Pancreas (tissue), 10 donors: Measurements from ENCODE around the gene KLHL17. TPM values are rescaled to one million over a fixed set of nuclear protein-coding genes. Genes with fewer than 3 reads are reported as not detected.

ENCODE experiments used
- ATAC-seq, 4 donors: fragments of 200-7000 bp; cut with Tn5 transposase; one replicate each; pipeline versions ENCODE4 v1.8.0 to v1.9.1; 2020; ENCODE audit warnings: mild to moderate bottlenecking in 4 of 4, moderate library complexity in 4 of 4
- DNase-seq, 6 donors: peaks; one replicate each; pipeline ENCODE4 v3.0.0-alpha.2; 2020
- FAIRE-seq: peaks from 2 replicates; lab custom pipeline; 2012; peaks lifted over from hg19 to GRCh38; lab: Jason Lieb, UNC
- H3K27ac ChIP-seq, 4 donors: fragments of 200-600 bp; sonication (generic); 1 replicate in 3 of 4; 2 replicates in 1 of 4; pipeline versions ENCODE4 v1.5.0 to v1.8.0; 2020
- H3K27me3 ChIP-seq, 4 donors: fragments of 200-600 bp; one replicate each; pipeline ENCODE4 v1.8.0; 2021
- H3K36me3 ChIP-seq, 3 donors: fragments of 200-600 bp; sonication (generic) in 1 of 3; one replicate each; pipeline versions ENCODE4 v1.5.0 to v1.8.0; 2020 to 2021
- H3K4me1 ChIP-seq, 3 donors: fragments of 200-600 bp; one replicate each; pipeline ENCODE4 v1.8.0; 2021
- H3K4me3 ChIP-seq, 4 donors: fragments of 200-600 bp; sonication (generic) in 2 of 4; one replicate each; pipeline versions ENCODE4 v1.5.0 to v1.8.0; 2020 to 2021
- H3K9me3 ChIP-seq, 4 donors: fragments of 200-600 bp; one replicate each; pipeline ENCODE4 v1.8.0; 2021
- WGBS, 2 donors: extraction: QIAGEN DNeasy Blood & Tissue Kit; methylation state at CpG; one replicate each; pipeline ENCODE4 v1.1.7; 2013; 5-methylcytosine and 5-hydroxymethylcytosine counted together
- intact Hi-C, 3 donors: fragments of 100-400 bp; cut with DNase I; formaldehyde crosslinking; loops; one replicate each; pipeline versions ENCODE4 v1.11.1 to v1.14.2; 2022
- polyA plus RNA-seq, 2 donors: library from polyadenylated mRNA; stranded (reverse); fragments of 200-250 nt; gene quantifications; one replicate each; pipeline ENCODE4 v1.2.3, GENCODE V29; 2013
- total RNA-seq, 6 donors: library from RNA; stranded (reverse); fragmentation: NEBNext Ultra II Directional in 4 of 6; extraction: Animal tissue kit (Norgen Biotek cat#: 25700) in 4 of 6; gene quantifications; one replicate each; pipeline versions ENCODE4 v1.2.1 to v1.2.4, GENCODE V29; 2021 to 2023
- TF ChIP-seq, protein P1 (sequence below), 4 donors: fragments of 200-600 bp; sonication (generic) in 3 of 4; IDR thresholded peaks; one replicate each; pipeline versions ENCODE4 v1.5.0 to v1.8.0; 2021; ENCODE audit warnings: antibody characterized with exemption in 4 of 4
- donor health status: healthy with polysubstance abuse.
- donor health status: DM: no; HTN: no; CAD: no; lungs with moderate emphysema.
- donor health status: DM: no; HTN: no; CAD: no.
- donor health status: control.
- donor health status: control.
- donor health status: Bipolar disorder and iron deficiency.
- donor health status: DM: yes; HTN: yes; CAD: no.
- donor health status: DM: no; HTN: no; CAD: no.
- donor health status: DM: no; HTN: no; CAD: no.
- donor health status: DM: yes; HTN: yes; CAD: no.

KLHL17 gene
- total and polyA plus RNA-seq, 8 donors: 3.1 to 24.1 (median 6.2) TPM

DNA sequence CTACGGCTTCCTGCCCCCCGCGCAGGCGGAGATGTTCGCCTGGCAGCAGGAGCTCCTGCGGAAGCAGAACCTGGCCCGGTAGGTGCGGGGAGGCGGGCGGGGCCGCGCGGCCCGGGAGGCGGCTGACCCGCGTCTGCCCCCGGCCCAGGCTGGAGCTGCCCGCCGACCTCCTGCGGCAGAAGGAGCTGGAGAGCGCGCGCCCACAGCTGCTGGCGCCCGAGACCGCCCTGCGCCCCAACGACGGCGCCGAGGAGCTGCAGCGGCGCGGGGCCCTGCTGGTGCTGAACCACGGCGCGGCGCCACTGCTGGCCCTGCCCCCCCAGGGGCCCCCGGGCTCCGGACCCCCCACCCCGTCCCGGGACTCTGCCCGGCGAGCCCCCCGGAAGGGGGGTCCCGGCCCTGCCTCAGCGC is 18.0 kb upstream of the KLHL17 start:
- no peak for FAIRE-seq
- no peaks in the 10 kb centered on the region for H3K9me3 ChIP-seq
- H3K4me1 ChIP-seq: peaks cover 8 to 19% (median 18%) of the 10 kb centered on the region in 3 donors
- peaks cover 0 to 20% (median 4%) of the 10 kb centered on the region in 3 donors for H3K36me3 ChIP-seq
- intact Hi-C loops: no loop called here
- peaks cover 0 to 11% (median 5%) of the 10 kb centered on the region in 4 donors for H3K27me3 ChIP-seq
- WGBS, 2 donors: 1 to 2% methylated on average over 36 to 48 of the region's 48 CpGs
- peak overlapping the region in 2 of 4 donors; percentile 25 to 41 for H3K4me3 ChIP-seq
- TF ChIP-seq, protein P1, sequence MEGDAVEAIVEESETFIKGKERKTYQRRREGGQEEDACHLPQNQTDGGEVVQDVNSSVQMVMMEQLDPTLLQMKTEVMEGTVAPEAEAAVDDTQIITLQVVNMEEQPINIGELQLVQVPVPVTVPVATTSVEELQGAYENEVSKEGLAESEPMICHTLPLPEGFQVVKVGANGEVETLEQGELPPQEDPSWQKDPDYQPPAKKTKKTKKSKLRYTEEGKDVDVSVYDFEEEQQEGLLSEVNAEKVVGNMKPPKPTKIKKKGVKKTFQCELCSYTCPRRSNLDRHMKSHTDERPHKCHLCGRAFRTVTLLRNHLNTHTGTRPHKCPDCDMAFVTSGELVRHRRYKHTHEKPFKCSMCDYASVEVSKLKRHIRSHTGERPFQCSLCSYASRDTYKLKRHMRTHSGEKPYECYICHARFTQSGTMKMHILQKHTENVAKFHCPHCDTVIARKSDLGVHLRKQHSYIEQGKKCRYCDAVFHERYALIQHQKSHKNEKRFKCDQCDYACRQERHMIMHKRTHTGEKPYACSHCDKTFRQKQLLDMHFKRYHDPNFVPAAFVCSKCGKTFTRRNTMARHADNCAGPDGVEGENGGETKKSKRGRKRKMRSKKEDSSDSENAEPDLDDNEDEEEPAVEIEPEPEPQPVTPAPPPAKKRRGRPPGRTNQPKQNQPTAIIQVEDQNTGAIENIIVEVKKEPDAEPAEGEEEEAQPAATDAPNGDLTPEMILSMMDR (IDR thresholded peaks at IDR 0.05): no peak
- DNase-seq: peak in 1 of 6 donors; percentile 39
- ATAC-seq: peak in 1 of 4 donors; percentile 2
- H3K27ac ChIP-seq: peak overlapping the region in 1 of 4 donors; percentile 22

DNA sequence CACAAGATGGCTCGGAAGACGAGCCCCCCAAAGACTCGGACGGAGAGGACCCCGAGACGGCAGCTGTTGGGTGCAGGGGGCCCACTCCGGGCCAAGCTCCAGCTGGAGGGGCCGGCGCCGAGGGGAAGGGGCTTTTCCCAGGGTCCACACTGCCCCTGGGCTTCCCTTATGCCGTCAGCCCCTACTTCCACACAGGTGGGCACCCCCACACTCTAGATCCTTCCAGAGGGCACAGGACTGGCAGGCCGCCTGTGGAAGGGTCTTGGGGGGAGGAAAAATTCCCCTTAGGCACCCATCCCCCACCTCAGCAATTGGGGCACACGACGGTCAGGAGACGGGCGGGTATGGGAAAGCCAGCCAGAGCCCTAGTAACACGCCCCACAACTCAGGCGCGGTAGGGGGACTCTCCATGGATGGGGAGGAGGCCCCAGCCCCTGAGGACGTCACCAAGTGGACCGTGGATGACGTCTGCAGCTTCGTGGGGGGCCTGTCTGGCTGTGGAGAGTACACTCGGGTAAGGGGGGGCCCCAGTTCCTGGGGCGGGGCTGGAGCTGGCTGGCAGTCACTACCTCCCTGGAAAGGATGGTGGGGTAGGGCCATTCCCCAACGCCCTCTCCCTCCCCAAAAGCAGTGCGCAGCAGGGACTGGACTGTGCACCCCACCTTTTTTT is 17.4 kb upstream of the KLHL17 start:
- WGBS, 2 donors: 10 to 11% methylated on average over 17 to 27 of the region's 27 CpGs
- ATAC-seq: peak in 2 of 4 donors; percentile 7 to 30

DNA sequence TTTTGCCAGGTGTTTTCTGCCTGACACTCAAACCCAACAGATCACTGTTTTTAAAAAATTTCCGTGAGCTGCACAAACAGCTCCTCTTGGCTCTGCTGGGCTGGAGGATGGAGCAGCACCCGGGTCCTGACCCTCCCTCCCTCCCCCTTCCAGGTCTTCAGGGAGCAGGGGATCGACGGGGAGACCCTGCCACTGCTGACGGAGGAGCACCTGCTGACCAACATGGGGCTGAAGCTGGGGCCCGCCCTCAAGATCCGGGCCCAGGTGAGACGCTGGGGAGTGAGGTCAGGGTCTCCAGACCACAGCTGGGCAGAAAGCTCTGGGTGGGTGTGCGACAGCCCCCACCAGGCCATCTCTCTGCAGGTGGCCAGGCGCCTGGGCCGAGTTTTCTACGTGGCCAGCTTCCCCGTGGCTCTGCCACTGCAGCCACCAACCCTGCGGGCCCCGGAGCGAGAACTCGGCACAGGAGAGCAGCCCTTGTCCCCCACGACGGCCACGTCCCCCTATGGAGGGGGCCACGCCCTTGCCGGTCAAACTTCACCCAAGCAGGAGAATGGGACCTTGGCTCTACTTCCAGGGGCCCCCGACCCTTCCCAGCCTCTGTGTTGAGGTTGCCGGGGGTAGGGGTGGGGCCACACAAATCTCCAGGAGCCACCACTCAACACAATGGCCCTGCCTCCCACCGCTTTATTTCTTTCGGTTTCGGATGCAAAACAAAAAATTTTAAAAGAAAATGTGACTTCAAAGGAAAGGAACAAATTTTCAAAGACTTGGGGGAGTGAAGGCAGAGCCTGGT is 16.6 kb upstream of the KLHL17 start:
- Histone ChIP-seq H3K27ac (no peak overlapping the region), H3K4me1 (peaks cover 8 to 19% (median 18%) of the 10 kb centered on the region in 3 donors), H3K27me3 (peaks cover 0 to 7% (median 3%) of the 10 kb centered on the region in 4 donors), H3K36me3 (peaks cover 2 to 31% (median 14%) of the 10 kb centered on the region in 3 donors), H3K4me3 (no peak overlapping the region), H3K9me3 (no peaks in the 10 kb centered on the region)
- WGBS, 2 donors: 74 to 75% methylated on average over 27 of the region's 27 CpGs
- TF ChIP-seq, protein P1 (IDR thresholded peaks at IDR 0.05): no peak
- FAIRE-seq (no peak), ATAC-seq (no peak), DNase-seq (no peak)
- intact Hi-C loops: no loop called here

More for the DNA sequence above, 17.4 kb upstream of the KLHL17 start:
- peaks cover 8 to 19% (median 18%) of the 10 kb centered on the region in 3 donors for H3K4me1 ChIP-seq
- peaks cover 0 to 11% (median 5%) of the 10 kb centered on the region in 4 donors for H3K27me3 ChIP-seq
- FAIRE-seq (no peak), DNase-seq (no peak)
- TF ChIP-seq, protein P1 (IDR thresholded peaks at IDR 0.05): no peak
- H3K27ac ChIP-seq: peak overlapping the region in 1 of 4 donors; percentile 22
- H3K4me3 ChIP-seq: peak overlapping the region in 1 of 4 donors; percentile 41
- H3K36me3 ChIP-seq: peaks cover 2 to 26% (median 10%) of the 10 kb centered on the region in 3 donors
- no peaks in the 10 kb centered on the region for H3K9me3 ChIP-seq
- intact Hi-C loops: no loop called here

DNA sequence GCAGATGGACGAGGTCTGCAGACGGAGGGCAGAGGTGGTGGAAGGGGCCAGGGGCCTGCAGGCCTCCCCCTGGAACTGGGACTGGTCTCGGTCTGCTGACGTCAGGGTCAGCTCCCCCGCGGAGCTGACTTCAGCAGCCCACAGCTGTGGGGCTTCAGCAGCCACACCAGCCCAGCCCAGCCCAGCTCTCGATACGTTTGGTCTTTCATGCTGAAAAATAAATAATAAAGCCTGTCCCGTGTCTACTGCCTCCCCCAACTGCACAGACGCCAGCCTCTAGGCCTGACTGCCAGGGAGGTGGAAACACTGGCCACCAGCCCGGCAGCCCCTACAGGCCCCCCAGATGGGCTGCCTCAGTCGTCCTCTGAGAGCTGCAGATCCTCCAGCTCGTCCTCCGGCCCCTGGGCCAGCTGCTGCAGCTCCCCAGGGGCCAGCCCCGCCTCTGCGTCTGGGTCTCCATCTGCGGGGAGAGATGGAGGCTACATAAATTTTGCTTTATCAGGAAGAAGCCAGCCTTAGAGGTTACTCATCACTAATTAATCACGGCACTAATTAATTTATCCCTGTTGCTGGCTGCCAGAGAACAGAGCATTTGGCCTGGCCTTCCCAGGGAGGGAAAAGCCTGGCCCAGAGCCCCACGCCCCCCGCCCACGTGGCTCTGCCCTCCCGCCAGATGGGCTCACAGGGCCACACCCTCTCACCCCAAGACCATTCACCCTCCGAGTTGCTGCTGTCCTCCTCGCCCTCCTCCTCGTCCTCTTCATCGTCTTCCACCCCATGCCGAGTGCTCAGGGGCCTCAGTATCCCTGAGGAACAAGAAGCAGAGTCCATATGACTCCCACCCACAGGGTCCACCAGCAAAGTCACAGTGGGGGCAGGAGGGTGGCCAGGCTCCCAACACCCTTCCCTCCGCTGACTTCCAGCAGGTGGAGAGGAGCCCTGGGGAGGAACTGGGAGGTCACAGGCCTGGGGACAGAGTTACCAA is 15.8 kb upstream of the KLHL17 start:
- ATAC-seq (peak in 2 of 4 donors; percentile 2 to 6), FAIRE-seq (no peak), DNase-seq (no peak)
- Histone ChIP-seq H3K36me3 (peaks cover 2 to 40% (median 14%) of the 10 kb centered on the region in 3 donors), H3K4me3 (no peak overlapping the region), H3K9me3 (no peaks in the 10 kb centered on the region), H3K27me3 (peaks cover 0 to 7% (median 3%) of the 10 kb centered on the region in 4 donors), H3K27ac (no peak overlapping the region), H3K4me1 (peaks cover 8 to 19% (median 16%) of the 10 kb centered on the region in 3 donors)
- intact Hi-C loops: no loop called here
- WGBS, 2 donors: 76% methylated on average over 28 of the region's 28 CpGs
- TF ChIP-seq, protein P1 (IDR thresholded peaks at IDR 0.05): no peak
